Spleen (tissue), 3 donors: Measurements from ENCODE around the gene KIFC3.

Experiments
- POLR2A ChIP-seq, 3 donors: fragments of 450-650 bp; IDR thresholded peaks; one replicate each; pipeline ENCODE4 v1.5.1; 2017; ENCODE audit warnings: antibody characterized with exemption in 3 of 3, mild to moderate bottlenecking in 1 of 3
- POLR2AphosphoS5 ChIP-seq, 3 donors: sonication (generic); formaldehyde crosslinking; IDR thresholded peaks; one replicate each; pipeline ENCODE4 v1.5.1; 2017; ENCODE audit warnings: antibody characterized with exemption in 3 of 3

- TF ChIP-seq POLR2AphosphoS5 (IDR thresholded peaks at IDR 0.05) = no peak
- TF ChIP-seq POLR2A (IDR thresholded peaks at IDR 0.05) = no peak
Observed at GRCh38 chr16:57785385-57785784, 16.9 kb downstream of the KIFC3 start.
